ENCODE results near the gene ABCB6. TPM values are rescaled to one million over a fixed set of nuclear protein-coding genes. Genes with fewer than 3 reads are reported as not detected.

ABCB6 gene
- total RNA-seq, 5 donors from 2014 or later (not counting 1 experiment from before 2014, with no cell fraction given): 4.1 to 16.5 (median 13.0) TPM

DNA sequence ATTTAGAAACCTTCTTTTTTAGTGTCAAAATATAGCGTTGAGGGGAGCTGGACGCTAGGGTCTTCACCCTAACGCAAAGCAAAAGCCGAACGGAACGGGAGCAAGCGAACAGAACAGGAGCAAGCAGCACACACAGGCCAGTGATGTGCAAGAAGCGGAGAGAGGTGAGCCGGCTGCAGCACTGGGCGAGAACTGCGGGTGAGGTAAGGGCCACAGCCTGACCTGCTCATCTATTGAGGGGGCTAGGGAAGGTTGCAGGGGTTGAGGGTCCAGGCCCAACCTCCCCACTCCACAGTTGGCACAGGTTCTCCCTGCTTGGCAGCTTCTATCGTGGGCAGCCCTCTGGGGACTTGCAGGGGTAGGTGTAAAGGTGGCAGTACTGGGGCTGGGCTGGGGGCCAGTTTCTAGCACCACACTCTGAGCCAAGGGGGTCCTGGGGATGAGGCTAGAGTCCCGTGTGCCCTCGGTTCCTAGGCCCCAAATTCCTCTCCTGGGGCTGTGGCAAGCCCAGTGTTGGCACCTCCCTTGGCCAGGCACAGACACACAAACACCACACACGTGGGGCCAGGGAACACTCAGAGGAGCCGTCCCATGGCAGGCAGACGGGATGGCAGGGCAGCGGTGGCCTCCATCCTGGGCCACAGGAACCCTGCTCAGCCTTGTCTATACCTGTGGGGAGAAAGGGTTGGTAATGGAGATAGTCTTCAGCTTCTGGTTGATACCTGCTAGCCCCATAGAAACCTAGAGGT is 1.2 kb upstream of the ABCB6 start:
- ChIA-PET POLR2A (interaction anchor here in 1 of 2 donors (0.5 kb wide), 1 partner anchor 31 kb away, joined by 3 read pairs; no protein-coding TSS in a partner anchor), CTCF (interaction anchor here in 1 of 2 donors (0.9 to 1.7 kb wide), 2 partner anchors 75 to 168 kb away, joined by 4 to 5 read pairs; partner anchors contain the start of gene DNPEP)
- Mint-ChIP-seq H3K36me3 (peaks cover 26% of the 10 kb centered on the region), H3K4me3 (peak overlapping the region; percentile 21 to 83 (median 76)), H3K27ac (peak overlapping the region in 1 of 2 donors; percentile 12), H3K27me3 (no peaks in the 10 kb centered on the region), H3K9me3 (no peaks in the 10 kb centered on the region), H3K4me1 (peaks cover 15 to 29% (median 20%) of the 10 kb centered on the region in 3 donors)
- H3K27me3 ChIP-seq (replicated peaks in 1 of 2; ENCODE audit: control insufficient read depth in 2 of 2, extremely low read depth in 1 of 2, insufficient read depth in 2 of 2, low read length in 1 of 2): no peaks in the 10 kb centered on the region
- no peak for ATAC-seq (replicated peaks in 1 of 4)
- DNase-seq: no peak
- no peak overlapping the region for H3K4me3 ChIP-seq (ENCODE audit: control insufficient read depth in 1 of 2, extremely low read depth in 1 of 2, low read length in 1 of 2)
- no peak overlapping the region for H3K27ac ChIP-seq (ENCODE audit: low read length)
- WGBS (ENCODE audit: insufficient coverage): 94% methylated on average over 11 of the region's 18 CpGs
- no peaks in the 10 kb centered on the region for H3K9me3 ChIP-seq
- peaks cover 4 to 25% of the 10 kb centered on the region in 2 experiments for H3K4me1 ChIP-seq (ENCODE audit: control insufficient read depth in 1 of 2, extremely low read depth in 1 of 2, insufficient read depth in 2 of 2, low read length in 2 of 2)
- peaks cover 21 to 49% of the 10 kb centered on the region in 2 donors for H3K36me3 ChIP-seq (ENCODE audit: control insufficient read depth in 2 of 2, extremely low read depth in 1 of 2, insufficient read depth in 1 of 2, low read length in 1 of 2)

DNA sequence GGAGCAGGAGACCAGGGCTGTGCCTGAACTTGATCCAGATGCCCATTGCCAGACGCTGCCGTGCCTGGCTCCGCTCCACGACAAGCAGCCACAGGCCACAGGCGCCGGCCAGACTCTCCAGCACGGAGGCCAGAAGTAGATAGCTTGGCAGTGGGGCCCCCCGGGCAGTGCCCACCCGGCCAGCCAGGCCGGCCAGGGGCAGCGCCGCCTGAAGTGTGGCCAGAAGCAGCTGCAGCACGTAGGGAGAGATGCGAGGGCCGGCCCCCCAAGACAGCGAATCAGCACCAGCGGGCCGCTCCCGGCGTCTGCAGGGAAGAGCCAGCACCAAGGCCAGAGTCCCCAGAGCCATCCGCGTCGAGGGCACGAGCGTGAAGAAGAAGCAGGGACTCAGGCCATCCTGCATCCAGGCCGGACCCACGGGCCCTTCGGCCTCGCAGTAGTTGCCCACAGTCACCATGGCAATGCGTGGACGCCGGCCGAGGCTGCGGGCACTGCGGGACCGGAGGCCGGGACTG is 484 bp downstream of the ABCB6 start:
- Mint-ChIP-seq H3K36me3 (peaks cover 18% of the 10 kb centered on the region), H3K4me3 (peak overlapping the region; percentile 76 to 83 (median 78)), H3K27ac (peak overlapping the region; percentile 69 to 79), H3K27me3 (no peaks in the 10 kb centered on the region), H3K4me1 (peaks cover 12 to 25% (median 20%) of the 10 kb centered on the region in 3 donors), H3K9me3 (no peaks in the 10 kb centered on the region)
- POLR2A ChIA-PET: no interaction called here
- Histone ChIP-seq H3K27ac (ENCODE audit: low read length) (no peak overlapping the region), H3K4me3 (ENCODE audit: control insufficient read depth in 1 of 2, extremely low read depth in 1 of 2, low read length in 1 of 2) (peak overlapping the region; percentile 56 to 67), H3K4me1 (ENCODE audit: control insufficient read depth in 1 of 2, extremely low read depth in 1 of 2, insufficient read depth in 2 of 2, low read length in 2 of 2) (peaks cover 4 to 25% of the 10 kb centered on the region in 2 experiments), H3K9me3 (no peaks in the 10 kb centered on the region), H3K36me3 (ENCODE audit: control insufficient read depth in 2 of 2, extremely low read depth in 1 of 2, insufficient read depth in 1 of 2, low read length in 1 of 2) (peaks cover 11 to 35% of the 10 kb centered on the region in 2 donors), H3K27me3 (replicated peaks in 1 of 2; ENCODE audit: control insufficient read depth in 2 of 2, extremely low read depth in 1 of 2, insufficient read depth in 2 of 2, low read length in 1 of 2) (no peaks in the 10 kb centered on the region)
- CTCF ChIA-PET: interaction anchor here (0.9 to 1.7 kb wide), 6 partner anchors 23 to 77 kb away, joined by 3 to 5 read pairs (median 4); partner anchors contain the start of gene CNPPD1 (in 1 of the 2)
- 3% methylated on average over 37 of the region's 37 CpGs for WGBS (ENCODE audit: insufficient coverage)
- ATAC-seq (replicated peaks in 1 of 4) (peak; percentile 42 to 58 (median 52)), DNase-seq (peak in 7 of 35 experiments; percentile 12 to 38 (median 22))

DNA sequence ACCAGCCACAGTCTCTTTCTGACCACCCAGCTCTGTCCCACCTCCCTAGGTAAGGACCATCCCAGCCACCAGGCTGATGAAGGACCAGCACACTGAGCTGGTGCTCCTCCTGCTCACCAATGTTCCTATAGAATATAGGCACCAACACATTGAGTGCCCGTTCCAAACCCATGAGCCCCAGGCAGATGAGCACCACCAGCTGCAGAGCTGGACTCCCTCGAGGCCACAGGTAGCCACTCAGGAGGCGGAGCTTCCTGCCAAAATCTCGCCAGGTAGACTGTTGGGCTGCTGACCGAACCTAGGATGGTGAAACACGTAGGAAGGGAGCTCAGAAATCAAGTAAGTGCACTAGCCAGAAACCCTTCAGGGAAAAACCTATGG is 2.2 kb downstream of the ABCB6 start:
- Mint-ChIP-seq H3K4me1 (peaks cover 14 to 27% (median 20%) of the 10 kb centered on the region in 3 donors), H3K4me3 (peak overlapping the region in 1 of 3 donors; percentile 83), H3K36me3 (peaks cover 15% of the 10 kb centered on the region), H3K9me3 (no peaks in the 10 kb centered on the region), H3K27ac (peak overlapping the region in 1 of 2 donors; percentile 71), H3K27me3 (no peaks in the 10 kb centered on the region)
- 88% methylated on average over 5 of the region's 6 CpGs for WGBS (ENCODE audit: insufficient coverage)
- no peaks in the 10 kb centered on the region for H3K9me3 ChIP-seq
- POLR2A ChIA-PET: no interaction called here
- no peak overlapping the region for H3K4me3 ChIP-seq (ENCODE audit: control insufficient read depth in 1 of 2, extremely low read depth in 1 of 2, low read length in 1 of 2)
- no peaks in the 10 kb centered on the region for H3K27me3 ChIP-seq (replicated peaks in 1 of 2; ENCODE audit: control insufficient read depth in 2 of 2, extremely low read depth in 1 of 2, insufficient read depth in 2 of 2, low read length in 1 of 2)
- H3K36me3 ChIP-seq (ENCODE audit: control insufficient read depth in 2 of 2, extremely low read depth in 1 of 2, insufficient read depth in 1 of 2, low read length in 1 of 2): peaks cover 7 to 20% of the 10 kb centered on the region in 2 donors
- peaks cover 4 to 25% of the 10 kb centered on the region in 2 experiments for H3K4me1 ChIP-seq (ENCODE audit: control insufficient read depth in 1 of 2, extremely low read depth in 1 of 2, insufficient read depth in 2 of 2, low read length in 2 of 2)
- no peak for ATAC-seq (replicated peaks in 1 of 4)
- no peak for DNase-seq
- CTCF ChIA-PET: interaction anchor here (0.6 to 1.1 kb wide), 4 partner anchors 19 to 60 kb away, joined by 3 to 7 read pairs (median 3); partner anchors contain the start of gene SLC23A3 (in 1 of the 2)
- H3K27ac ChIP-seq (ENCODE audit: low read length): no peak overlapping the region

DNA sequence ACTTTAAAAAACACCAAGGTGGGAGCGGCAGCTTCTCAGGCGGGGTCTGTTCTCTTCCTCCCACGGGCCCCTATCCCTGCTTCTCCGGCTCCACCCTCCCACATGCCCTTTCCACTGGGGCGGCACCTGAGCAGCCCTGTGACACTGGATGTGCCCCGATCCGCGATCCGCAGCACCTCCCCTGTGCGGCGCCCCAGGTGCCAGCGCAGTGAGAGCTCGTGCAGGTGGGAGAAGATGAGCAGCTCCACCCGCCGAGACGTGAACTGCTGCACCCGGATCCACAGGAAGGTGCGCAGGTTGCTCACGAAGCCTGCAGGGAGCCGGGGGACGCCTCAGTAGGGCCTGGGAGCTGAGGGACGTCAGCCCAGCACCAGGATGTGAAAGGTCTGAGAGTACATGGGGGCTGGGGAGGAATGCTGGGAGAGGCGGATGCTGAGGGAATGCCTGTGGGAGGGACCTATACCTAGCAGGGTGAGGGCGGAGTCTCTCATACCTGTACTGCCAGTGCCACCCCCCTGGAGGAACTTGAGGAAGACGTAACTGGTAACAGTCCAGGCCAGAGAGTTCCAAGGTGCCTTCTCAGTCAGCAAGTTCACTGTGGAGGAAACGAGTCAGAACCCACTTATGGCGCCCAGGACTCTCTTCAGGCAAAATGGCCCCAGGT is 2.8 kb downstream of the ABCB6 start:
- ATAC-seq (replicated peaks in 1 of 4) (no peak), DNase-seq (no peak)
- no peaks in the 10 kb centered on the region for H3K9me3 Mint-ChIP-seq
- Histone ChIP-seq H3K36me3 (ENCODE audit: control insufficient read depth in 2 of 2, extremely low read depth in 1 of 2, insufficient read depth in 1 of 2, low read length in 1 of 2) (peaks cover 2 to 15% of the 10 kb centered on the region in 2 donors), H3K9me3 (no peaks in the 10 kb centered on the region), H3K4me3 (ENCODE audit: control insufficient read depth in 1 of 2, extremely low read depth in 1 of 2, low read length in 1 of 2) (no peak overlapping the region), H3K27ac (ENCODE audit: low read length) (no peak overlapping the region), H3K4me1 (ENCODE audit: control insufficient read depth in 1 of 2, extremely low read depth in 1 of 2, insufficient read depth in 2 of 2, low read length in 2 of 2) (peaks cover 4 to 29% of the 10 kb centered on the region in 2 experiments), H3K27me3 (replicated peaks in 1 of 2; ENCODE audit: control insufficient read depth in 2 of 2, extremely low read depth in 1 of 2, insufficient read depth in 2 of 2, low read length in 1 of 2) (no peaks in the 10 kb centered on the region)
- H3K27ac Mint-ChIP-seq: no peak overlapping the region
- 89% methylated on average over 19 of the region's 27 CpGs for WGBS (ENCODE audit: insufficient coverage)
- peaks cover 10% of the 10 kb centered on the region for H3K36me3 Mint-ChIP-seq
- CTCF ChIA-PET: interaction anchor here in 1 of 2 donors (0.6 to 1.1 kb wide), 3 partner anchors 45 to 59 kb away, joined by 3 read pairs; partner anchors contain the start of gene SLC23A3
- H3K4me1 Mint-ChIP-seq: peaks cover 19 to 32% (median 23%) of the 10 kb centered on the region in 3 donors
- H3K4me3 Mint-ChIP-seq: no peak overlapping the region
- POLR2A ChIA-PET: no interaction called here
- no peaks in the 10 kb centered on the region for H3K27me3 Mint-ChIP-seq

- H3K4me3 Mint-ChIP-seq: no peak overlapping the region
- Histone ChIP-seq H3K27ac (ENCODE audit: low read length) (no peak overlapping the region), H3K27me3 (replicated peaks in 1 of 2; ENCODE audit: control insufficient read depth in 2 of 2, extremely low read depth in 1 of 2, insufficient read depth in 2 of 2, low read length in 1 of 2) (no peaks in the 10 kb centered on the region), H3K4me3 (ENCODE audit: control insufficient read depth in 1 of 2, extremely low read depth in 1 of 2, low read length in 1 of 2) (no peak overlapping the region), H3K36me3 (ENCODE audit: control insufficient read depth in 2 of 2, extremely low read depth in 1 of 2, insufficient read depth in 1 of 2, low read length in 1 of 2) (peaks cover 0 to 6% of the 10 kb centered on the region in 2 donors), H3K9me3 (no peaks in the 10 kb centered on the region), H3K4me1 (ENCODE audit: control insufficient read depth in 1 of 2, extremely low read depth in 1 of 2, insufficient read depth in 2 of 2, low read length in 2 of 2) (peaks cover 4 to 41% of the 10 kb centered on the region in 2 experiments)
- WGBS (ENCODE audit: insufficient coverage): 93% methylated on average over 2 of the region's 6 CpGs
- CTCF ChIA-PET: no interaction called here
- H3K9me3 Mint-ChIP-seq: no peaks in the 10 kb centered on the region
- peak overlapping the region in 1 of 2 donors; percentile 45 for H3K27ac Mint-ChIP-seq
- H3K4me1 Mint-ChIP-seq: peaks cover 31 to 40% (median 31%) of the 10 kb centered on the region in 3 donors
- no peaks in the 10 kb centered on the region for H3K27me3 Mint-ChIP-seq
- ATAC-seq (replicated peaks in 1 of 4) (no peak), DNase-seq (no peak)
- POLR2A ChIA-PET: no interaction called here
- peaks cover 3% of the 10 kb centered on the region for H3K36me3 Mint-ChIP-seq
These were observed 4.0 kb downstream of the ABCB6 start for GRCh38 chr2:219214786-219215185.

GRCh38 chr2:219214141-219214540 is 4.6 kb downstream of the ABCB6 start:
- Mint-ChIP-seq H3K4me1 (peaks cover 30 to 39% (median 32%) of the 10 kb centered on the region in 3 donors), H3K9me3 (no peaks in the 10 kb centered on the region), H3K27me3 (no peaks in the 10 kb centered on the region), H3K36me3 (peaks cover 3% of the 10 kb centered on the region), H3K4me3 (no peak overlapping the region), H3K27ac (no peak overlapping the region)
- Histone ChIP-seq H3K27ac (ENCODE audit: low read length) (no peak overlapping the region), H3K4me3 (ENCODE audit: control insufficient read depth in 1 of 2, extremely low read depth in 1 of 2, low read length in 1 of 2) (no peak overlapping the region), H3K4me1 (ENCODE audit: control insufficient read depth in 1 of 2, extremely low read depth in 1 of 2, insufficient read depth in 2 of 2, low read length in 2 of 2) (peaks cover 6 to 41% of the 10 kb centered on the region in 2 experiments), H3K36me3 (ENCODE audit: control insufficient read depth in 2 of 2, extremely low read depth in 1 of 2, insufficient read depth in 1 of 2, low read length in 1 of 2) (peaks cover 0 to 12% of the 10 kb centered on the region in 2 donors), H3K27me3 (replicated peaks in 1 of 2; ENCODE audit: control insufficient read depth in 2 of 2, extremely low read depth in 1 of 2, insufficient read depth in 2 of 2, low read length in 1 of 2) (no peaks in the 10 kb centered on the region), H3K9me3 (no peaks in the 10 kb centered on the region)
- POLR2A ChIA-PET: no interaction called here
- CTCF ChIA-PET: no interaction called here
- DNase-seq (no peak), ATAC-seq (replicated peaks in 1 of 4) (no peak)
- 97% methylated on average over 7 of the region's 15 CpGs for WGBS (ENCODE audit: insufficient coverage)
